Measurements from ENCODE around the gene MRRF.
"Not testable (repeated sequence)": the region's sequence is repeated elsewhere in the genome, so short reads cannot be mapped to it uniquely, and the experiment has no call there.

Gene MRRF

GRCh38 chr9:122349201-122349600 is 84.5 kb downstream of the MRRF start:
- Histone ChIP-seq H3K9ac (ENCODE audit: low read depth in 1 of 2, low read length in 2 of 2) (no peak overlapping the region), H3K4me3 (ENCODE audit: low read depth in 1 of 2, low read length in 2 of 2) (no peak overlapping the region)

GRCh38 chr9:122350577-122351355 is 86.1 kb downstream of the MRRF start:
- H3K27me3 ChIP-seq (ENCODE audit: control insufficient read depth in 1 of 2, insufficient read depth in 2 of 2, low read length in 2 of 2), result no peaks in the 10 kb centered on the region
- no peak overlapping the region for H3K9ac ChIP-seq (ENCODE audit: low read depth in 1 of 2, low read length in 2 of 2)
- no peaks in the 10 kb centered on the region for H3K36me3 ChIP-seq (ENCODE audit: control insufficient read depth in 1 of 2, insufficient read depth in 2 of 2, low read length in 2 of 2)
- no peaks in the 10 kb centered on the region for H3K9me3 ChIP-seq (ENCODE audit: control insufficient read depth in 1 of 2, low read length in 2 of 2)
- peaks cover 15 to 22% of the 10 kb centered on the region in 2 donors for H3K4me1 ChIP-seq (ENCODE audit: control insufficient read depth in 1 of 2, insufficient read depth in 2 of 2, low read length in 2 of 2)
- no peak overlapping the region for H3K27ac ChIP-seq (ENCODE audit: low read depth, low read length)
- H3K4me3 ChIP-seq (ENCODE audit: low read depth in 1 of 2, low read length in 2 of 2), result no peak overlapping the region

More at GRCh38 chr9:122349201-122349600, 84.5 kb downstream of the MRRF start:
- H3K27ac ChIP-seq (ENCODE audit: low read depth, low read length), result no peak overlapping the region
- no peaks in the 10 kb centered on the region for H3K9me3 ChIP-seq (ENCODE audit: control insufficient read depth in 1 of 2, low read length in 2 of 2)
- peaks cover 15 to 22% of the 10 kb centered on the region in 2 donors for H3K4me1 ChIP-seq (ENCODE audit: control insufficient read depth in 1 of 2, insufficient read depth in 2 of 2, low read length in 2 of 2)
- H3K27me3 ChIP-seq (ENCODE audit: control insufficient read depth in 1 of 2, insufficient read depth in 2 of 2, low read length in 2 of 2), result no peaks in the 10 kb centered on the region
- no peaks in the 10 kb centered on the region for H3K36me3 ChIP-seq (ENCODE audit: control insufficient read depth in 1 of 2, insufficient read depth in 2 of 2, low read length in 2 of 2)

- Histone ChIP-seq H3K9me3 (ENCODE audit: control insufficient read depth in 1 of 2, low read length in 2 of 2) (no peaks in the 10 kb centered on the region), H3K9ac (ENCODE audit: low read depth in 1 of 2, low read length in 2 of 2) (no peak overlapping the region), H3K27ac (ENCODE audit: low read depth, low read length) (no peak overlapping the region), H3K36me3 (ENCODE audit: control insufficient read depth in 1 of 2, insufficient read depth in 2 of 2, low read length in 2 of 2) (no peaks in the 10 kb centered on the region), H3K27me3 (ENCODE audit: control insufficient read depth in 1 of 2, insufficient read depth in 2 of 2, low read length in 2 of 2) (no peaks in the 10 kb centered on the region), H3K4me3 (ENCODE audit: low read depth in 1 of 2, low read length in 2 of 2) (no peak overlapping the region), H3K4me1 (ENCODE audit: control insufficient read depth in 1 of 2, insufficient read depth in 2 of 2, low read length in 2 of 2) (no peaks in the 10 kb centered on the region)
These were observed 90.0 kb downstream of the MRRF start for GRCh38 chr9:122354536-122355199.

GRCh38 chr9:122355336-122355875 is 90.7 kb downstream of the MRRF start:
- Histone ChIP-seq H3K36me3 (ENCODE audit: control insufficient read depth in 1 of 2, insufficient read depth in 2 of 2, low read length in 2 of 2) (no peaks in the 10 kb centered on the region), H3K9ac (ENCODE audit: low read depth in 1 of 2, low read length in 2 of 2) (no peak overlapping the region)

GRCh38 chr9:122356627-122357026 is 91.9 kb downstream of the MRRF start:
- Histone ChIP-seq H3K9me3 (ENCODE audit: control insufficient read depth in 1 of 2, low read length in 2 of 2) (no peaks in the 10 kb centered on the region), H3K36me3 (ENCODE audit: control insufficient read depth in 1 of 2, insufficient read depth in 2 of 2, low read length in 2 of 2) (no peaks in the 10 kb centered on the region), H3K4me1 (ENCODE audit: control insufficient read depth in 1 of 2, insufficient read depth in 2 of 2, low read length in 2 of 2) (no peaks in the 10 kb centered on the region), H3K27ac (ENCODE audit: low read depth, low read length) (no peak overlapping the region), H3K4me3 (ENCODE audit: low read depth in 1 of 2, low read length in 2 of 2) (no peak overlapping the region), H3K9ac (ENCODE audit: low read depth in 1 of 2, low read length in 2 of 2) (no peak overlapping the region), H3K27me3 (ENCODE audit: control insufficient read depth in 1 of 2, insufficient read depth in 2 of 2, low read length in 2 of 2) (no peaks in the 10 kb centered on the region)

More at GRCh38 chr9:122355336-122355875, 90.7 kb downstream of the MRRF start:
- no peak overlapping the region for H3K27ac ChIP-seq (ENCODE audit: low read depth, low read length)
- no peaks in the 10 kb centered on the region for H3K9me3 ChIP-seq (ENCODE audit: control insufficient read depth in 1 of 2, low read length in 2 of 2)
- no peaks in the 10 kb centered on the region for H3K27me3 ChIP-seq (ENCODE audit: control insufficient read depth in 1 of 2, insufficient read depth in 2 of 2, low read length in 2 of 2)
- H3K4me3 ChIP-seq (ENCODE audit: low read depth in 1 of 2, low read length in 2 of 2), result no peak overlapping the region
- no peaks in the 10 kb centered on the region for H3K4me1 ChIP-seq (ENCODE audit: control insufficient read depth in 1 of 2, insufficient read depth in 2 of 2, low read length in 2 of 2)

- H3K36me3 ChIP-seq (ENCODE audit: control insufficient read depth in 1 of 2, insufficient read depth in 2 of 2, low read length in 2 of 2), result no peaks in the 10 kb centered on the region
- no peaks in the 10 kb centered on the region for H3K4me1 ChIP-seq (ENCODE audit: control insufficient read depth in 1 of 2, insufficient read depth in 2 of 2, low read length in 2 of 2)
- H3K27ac ChIP-seq (ENCODE audit: low read depth, low read length), result no peak overlapping the region
- H3K9ac ChIP-seq (ENCODE audit: low read depth in 1 of 2, low read length in 2 of 2), result no peak overlapping the region
- no peaks in the 10 kb centered on the region for H3K9me3 ChIP-seq (ENCODE audit: control insufficient read depth in 1 of 2, low read length in 2 of 2)
- H3K4me3 ChIP-seq (ENCODE audit: low read depth in 1 of 2, low read length in 2 of 2), result no peak overlapping the region
- no peaks in the 10 kb centered on the region for H3K27me3 ChIP-seq (ENCODE audit: control insufficient read depth in 1 of 2, insufficient read depth in 2 of 2, low read length in 2 of 2)
These were observed 96.2 kb downstream of the MRRF start for GRCh38 chr9:122360891-122361290.

- H3K27ac ChIP-seq (ENCODE audit: low read depth, low read length); H3K36me3 ChIP-seq (ENCODE audit: control insufficient read depth in 1 of 2, insufficient read depth in 2 of 2, low read length in 2 of 2); H3K9me3 ChIP-seq (ENCODE audit: control insufficient read depth in 1 of 2, low read length in 2 of 2); H3K27me3 ChIP-seq (ENCODE audit: control insufficient read depth in 1 of 2, insufficient read depth in 2 of 2, low read length in 2 of 2); H3K9ac ChIP-seq (ENCODE audit: low read depth in 1 of 2, low read length in 2 of 2); H3K4me3 ChIP-seq (ENCODE audit: low read depth in 1 of 2, low read length in 2 of 2); H3K4me1 ChIP-seq (ENCODE audit: control insufficient read depth in 1 of 2, insufficient read depth in 2 of 2, low read length in 2 of 2): not testable (repeated sequence)
These were observed 98.4 kb downstream of the MRRF start for GRCh38 chr9:122363131-122363530.

GRCh38 chr9:122364117-122364782 is 99.6 kb downstream of the MRRF start:
- Histone ChIP-seq H3K27ac (ENCODE audit: low read depth, low read length) (no peak overlapping the region), H3K36me3 (ENCODE audit: control insufficient read depth in 1 of 2, insufficient read depth in 2 of 2, low read length in 2 of 2) (no peaks in the 10 kb centered on the region), H3K4me1 (ENCODE audit: control insufficient read depth in 1 of 2, insufficient read depth in 2 of 2, low read length in 2 of 2) (no peaks in the 10 kb centered on the region), H3K27me3 (ENCODE audit: control insufficient read depth in 1 of 2, insufficient read depth in 2 of 2, low read length in 2 of 2) (no peaks in the 10 kb centered on the region), H3K9ac (ENCODE audit: low read depth in 1 of 2, low read length in 2 of 2) (no peak overlapping the region), H3K4me3 (ENCODE audit: low read depth in 1 of 2, low read length in 2 of 2) (no peak overlapping the region), H3K9me3 (ENCODE audit: control insufficient read depth in 1 of 2, low read length in 2 of 2) (no peaks in the 10 kb centered on the region)

- Histone ChIP-seq H3K9me3 (ENCODE audit: control insufficient read depth in 1 of 2, low read length in 2 of 2) (no peaks in the 10 kb centered on the region), H3K27me3 (ENCODE audit: control insufficient read depth in 1 of 2, insufficient read depth in 2 of 2, low read length in 2 of 2) (no peaks in the 10 kb centered on the region), H3K36me3 (ENCODE audit: control insufficient read depth in 1 of 2, insufficient read depth in 2 of 2, low read length in 2 of 2) (no peaks in the 10 kb centered on the region), H3K9ac (ENCODE audit: low read depth in 1 of 2, low read length in 2 of 2) (no peak overlapping the region), H3K4me3 (ENCODE audit: low read depth in 1 of 2, low read length in 2 of 2) (no peak overlapping the region), H3K4me1 (ENCODE audit: control insufficient read depth in 1 of 2, insufficient read depth in 2 of 2, low read length in 2 of 2) (no peaks in the 10 kb centered on the region), H3K27ac (ENCODE audit: low read depth, low read length) (no peak overlapping the region)
These were observed 100.1 kb downstream of the MRRF start for GRCh38 chr9:122364783-122365150.

GRCh38 chr9:122366074-122366660 is 101.5 kb downstream of the MRRF start:
- Histone ChIP-seq H3K9ac (ENCODE audit: low read depth in 1 of 2, low read length in 2 of 2) (no peak overlapping the region), H3K9me3 (ENCODE audit: control insufficient read depth in 1 of 2, low read length in 2 of 2) (no peaks in the 10 kb centered on the region), H3K4me1 (ENCODE audit: control insufficient read depth in 1 of 2, insufficient read depth in 2 of 2, low read length in 2 of 2) (peaks cover 0 to 5% of the 10 kb centered on the region in 2 donors), H3K36me3 (ENCODE audit: control insufficient read depth in 1 of 2, insufficient read depth in 2 of 2, low read length in 2 of 2) (no peaks in the 10 kb centered on the region), H3K4me3 (ENCODE audit: low read depth in 1 of 2, low read length in 2 of 2) (no peak overlapping the region), H3K27ac (ENCODE audit: low read depth, low read length) (no peak overlapping the region), H3K27me3 (ENCODE audit: control insufficient read depth in 1 of 2, insufficient read depth in 2 of 2, low read length in 2 of 2) (no peaks in the 10 kb centered on the region)
